Fibroblast of lung (primary cell): ENCODE results near the gene PTPRH. TPM values are rescaled to one million over a fixed set of nuclear protein-coding genes. Genes with fewer than 3 reads are reported as not detected.
A peak's percentile ranks its signal among the peaks of the same experiment; 100 is the strongest.

ENCODE experiments used
- DNase-seq, 2 donors: peaks; one replicate each; pipeline versions ENCODE4 v3.0.0 to v3.0.0-alpha.2; 2010; ENCODE audit warnings: low read depth in 2 of 2
- H2AFZ ChIP-seq: 2 replicates; pipeline ENCODE4 v1.5.1; 2012; ENCODE audit warnings: low read length, control low read depth, inconsistent platforms
- H3K27ac ChIP-seq: 2 replicates; pipeline ENCODE4 v1.5.1; 2011; ENCODE audit warnings: low read length, control low read depth; ENCODE audit not compliant: insufficient read depth
- H3K27me3 ChIP-seq: 2 replicates; pipeline ENCODE4 v1.5.1; 2011; ENCODE audit warnings: mild to moderate bottlenecking, low read length; ENCODE audit not compliant: control insufficient read depth, insufficient read depth
- H3K36me3 ChIP-seq: 2 replicates; pipeline ENCODE4 v1.5.1; 2011; ENCODE audit warnings: low read length; ENCODE audit not compliant: control insufficient read depth, insufficient read depth
- H3K4me1 ChIP-seq: 2 replicates; pipeline ENCODE4 v1.5.1; 2011; ENCODE audit warnings: low read length; ENCODE audit not compliant: control insufficient read depth, insufficient read depth; ENCODE audit errors: extremely low read depth
- H3K4me2 ChIP-seq: 2 replicates; pipeline ENCODE4 v1.5.1; 2011; ENCODE audit warnings: low read length, control low read depth; ENCODE audit not compliant: insufficient read depth; ENCODE audit errors: extremely low read depth
- H3K4me3 ChIP-seq, 4 experiments: fragments of 200-600 bp in 1 of 4; sonication (generic) in 1 of 4; replicated peaks in 1 of 4; 2 replicates each; pipeline ENCODE4 v1.5.1; 2011 to 2016; ENCODE audit warnings: low read length in 4 of 4, low read depth in 3 of 4, mild to moderate bottlenecking in 3 of 4, control low read depth in 2 of 4, inconsistent platforms in 1 of 4, mixed read lengths in 1 of 4; ENCODE audit not compliant: insufficient read depth in 1 of 4; ENCODE audit errors: control extremely low read depth in 1 of 4
- H3K79me2 ChIP-seq: 2 replicates; pipeline ENCODE4 v1.5.1; 2012; ENCODE audit warnings: mild to moderate bottlenecking, low read length, inconsistent platforms; ENCODE audit not compliant: control insufficient read depth, insufficient read depth
- H3K9ac ChIP-seq: 2 replicates; pipeline ENCODE4 v1.5.1; 2011; ENCODE audit warnings: mild to moderate bottlenecking, low read length, control low read depth; ENCODE audit not compliant: insufficient read depth
- H3K9me3 ChIP-seq: 2 replicates; pipeline ENCODE4 v1.5.1; 2012; ENCODE audit warnings: low read depth, low read length; ENCODE audit not compliant: control insufficient read depth, insufficient read depth
- H4K20me1 ChIP-seq: 2 replicates; pipeline ENCODE4 v1.5.1; 2011; ENCODE audit warnings: low read length; ENCODE audit not compliant: control insufficient read depth, insufficient read depth; ENCODE audit errors: extremely low read depth
- CTCF ChIP-seq, 2 donors: IDR thresholded peaks in 1 of 2; conservative IDR thresholded peaks in 1 of 2; 1 replicate in 1 of 2; 2 replicates in 1 of 2; pipeline ENCODE4 v1.5.1; 2011 to 2012; ENCODE audit warnings: low read length in 2 of 2, control low read depth in 1 of 2, inconsistent platforms in 1 of 2, low read depth in 1 of 2, mild to moderate bottlenecking in 1 of 2
- EZH2 ChIP-seq: IDR thresholded peaks from 2 replicates; pipeline ENCODE4 v1.5.1; 2012; ENCODE audit warnings: low read length, control low read depth, mild to moderate bottlenecking; ENCODE audit errors: missing control alignments
- polyA plus RNA-seq, 2 donors: library from polyadenylated mRNA; depleted of rRNA in 1 of 2; stranded (reverse) in 1 of 2; unstranded in 1 of 2; fragments of >200 nt; gene quantifications; 2 replicates each; pipeline ENCODE4 v1.2.1, GENCODE V29; 2011 to 2012; ENCODE audit warnings: missing spikeins in 1 of 2
- total RNA-seq: library from RNA; depleted of rRNA; stranded (reverse); fragments of >200 nt; gene quantifications from 2 replicates; pipeline ENCODE4 v1.2.1, GENCODE V29; 2014

PTPRH gene
- total and polyA plus RNA-seq, 2 donors (not counting 1 experiment from before 2014, with no cell fraction given), result 4.4 to 19.5 TPM

- no peak overlapping the region for H2AFZ ChIP-seq
- H3K4me2 ChIP-seq, result no peak overlapping the region
- H3K9me3 ChIP-seq, result no peaks in the 10 kb centered on the region
- no peak overlapping the region for H3K9ac ChIP-seq
- peaks cover 9% of the 10 kb centered on the region for H3K27me3 ChIP-seq
- DNase-seq, result no peak
- no peaks in the 10 kb centered on the region for H3K79me2 ChIP-seq
- no peak overlapping the region for H3K4me3 ChIP-seq
- H3K36me3 ChIP-seq, result no peaks in the 10 kb centered on the region
- H3K27ac ChIP-seq, result no peak overlapping the region
- H4K20me1 ChIP-seq, result no peaks in the 10 kb centered on the region
- peaks cover 4% of the 10 kb centered on the region for H3K4me1 ChIP-seq
- TF ChIP-seq CTCF (conservative IDR thresholded peaks at IDR 0.05 in 1 of 2, IDR thresholded peaks at IDR 0.05 in 1 of 2; ENCODE audit: low read depth in 1 of 2, low read length in 2 of 2) (no peak), EZH2 (no peak)
Observed at GRCh38 chr19:55169136-55169535, 40.2 kb downstream of the PTPRH start.

- H3K9ac ChIP-seq, result no peak within 1 kb of the TSS
- peak within 1 kb of the TSS; percentile 38 to 71 (median 56) for H3K4me3 ChIP-seq
- peak within 1 kb of the TSS; percentile 81 for H2AFZ ChIP-seq
- H3K27ac ChIP-seq, result no peak within 1 kb of the TSS
- peaks cover 14% of the 10 kb centered on the region for H3K27me3 ChIP-seq
- peak within 1 kb of the TSS; percentile 93 for H3K4me2 ChIP-seq
- no peaks in the 10 kb centered on the region for H3K9me3 ChIP-seq
- no peaks in the 10 kb centered on the region for H3K79me2 ChIP-seq
- no peaks in the 10 kb centered on the region for H3K36me3 ChIP-seq
- no peaks in the 10 kb centered on the region for H3K4me1 ChIP-seq
- DNase-seq, result peak; percentile 95 to 97
- no peak for TF ChIP-seq CTCF (conservative IDR thresholded peaks at IDR 0.05 in 1 of 2, IDR thresholded peaks at IDR 0.05 in 1 of 2; ENCODE audit: low read depth in 1 of 2, low read length in 2 of 2)
- TF ChIP-seq EZH2, result no peak
- H4K20me1 ChIP-seq, result no peaks in the 10 kb centered on the region
Observed at GRCh38 chr19:55166530-55167268, 42.6 kb downstream of the PTPRH start, which contains the start of gene DNAAF3. Gene DNAAF3 (minus strand): TSS chr19:55166613. CDS start chr19:55166413, 200 bp downstream.

GRCh38 chr19:55165952-55166529 lies 43.3 kb downstream of the PTPRH start:
- H3K27me3 ChIP-seq, result peaks cover 14% of the 10 kb centered on the region
- peak; percentile 51 to 78 for DNase-seq
- H3K9me3 ChIP-seq, result no peaks in the 10 kb centered on the region

More at GRCh38 chr19:55165952-55166529, 43.3 kb downstream of the PTPRH start:
- Histone ChIP-seq H3K36me3 (no peaks in the 10 kb centered on the region), H3K9ac (no peak overlapping the region), H4K20me1 (no peaks in the 10 kb centered on the region), H3K4me2 (peak overlapping the region; percentile 93), H3K4me3 (peak overlapping the region; percentile 38 to 61 (median 56)), H3K79me2 (no peaks in the 10 kb centered on the region), H2AFZ (peak overlapping the region; percentile 81), H3K27ac (no peak overlapping the region), H3K4me1 (no peaks in the 10 kb centered on the region)
- no peak for TF ChIP-seq EZH2
- peak; percentile 56 to 69 for TF ChIP-seq CTCF (conservative IDR thresholded peaks at IDR 0.05 in 1 of 2, IDR thresholded peaks at IDR 0.05 in 1 of 2; ENCODE audit: low read depth in 1 of 2, low read length in 2 of 2)
